Psoas muscle (tissue), 8 donors: ENCODE results near the gene CMTR1. TPM values are rescaled to one million over a fixed set of nuclear protein-coding genes. Genes with fewer than 3 reads are reported as not detected.
A peak's percentile ranks its signal among the peaks of the same experiment; 100 is the strongest.

ENCODE experiments used
- ATAC-seq, 4 donors: fragments of 200-7000 bp; cut with Tn5 transposase; one replicate each; pipeline ENCODE4 v1.9.1; 2020; ENCODE audit warnings: moderate library complexity in 3 of 4, mild to moderate bottlenecking in 2 of 4
- DNase-seq, 2 donors: peaks; one replicate each; pipeline ENCODE4 v3.0.0-alpha.2; 2020
- H3K27ac ChIP-seq: fragments of 200-600 bp; one replicate; pipeline ENCODE4 v1.8.0; 2022
- H3K27me3 ChIP-seq, 3 donors: fragments of 200-600 bp in 1 of 3; one replicate each; pipeline versions ENCODE4 v1.6.1 to v1.8.0; 2013 to 2022; ENCODE audit warnings: low read length in 2 of 3, mild to moderate bottlenecking in 2 of 3, moderate library complexity in 1 of 3; ENCODE audit not compliant: insufficient read depth in 3 of 3
- H3K36me3 ChIP-seq, 2 donors: fragments of 200-600 bp in 1 of 2; one replicate each; pipeline versions ENCODE4 v1.6.1 to v1.8.0; 2013 to 2022; ENCODE audit warnings: low read depth in 1 of 2, mild to moderate bottlenecking in 1 of 2, moderate library complexity in 1 of 2; ENCODE audit not compliant: insufficient read depth in 1 of 2
- H3K4me1 ChIP-seq: fragments of 200-600 bp; one replicate; pipeline ENCODE4 v1.8.0; 2022
- H3K4me3 ChIP-seq: fragments of 200-600 bp; one replicate; pipeline ENCODE4 v1.8.0; 2022; ENCODE audit warnings: mild to moderate bottlenecking
- H3K9me3 ChIP-seq: fragments of 200-600 bp; one replicate; pipeline ENCODE4 v1.8.0; 2022
- CTCF ChIP-seq: fragments of 200-600 bp; IDR thresholded peaks from one replicate; pipeline ENCODE4 v1.8.0; 2022; ENCODE audit warnings: antibody characterized with exemption
- WGBS, 3 donors: extraction: QIAGEN DNeasy Blood & Tissue Kit; methylation state at CpG; one replicate each; pipeline versions ENCODE4 v1.1.6 to v1.1.7; 2013; 5-methylcytosine and 5-hydroxymethylcytosine counted together
- intact Hi-C, 2 donors: fragments of 100-400 bp; cut with DNase I; formaldehyde crosslinking; loops; one replicate each; pipeline versions ENCODE4 v1.11.0 to v1.14.2; 2022
- polyA plus RNA-seq, 3 donors: library from polyadenylated mRNA; stranded (reverse); fragments of 200-250 nt; gene quantifications; one replicate each; pipeline ENCODE4 v1.2.3, GENCODE V29; 2013
- total RNA-seq, 4 donors: library from RNA; stranded (reverse); fragmentation: NEBNext Ultra II Directional in 2 of 4; extraction: Animal tissue kit (Norgen Biotek cat#: 25700) in 2 of 4; gene quantifications; one replicate each; pipeline versions ENCODE4 v1.2.1 to v1.2.4, GENCODE V29; 2021 to 2023
- donor health status: healthy with polysubstance abuse.
- donor health status: DM: no; HTN: no; CAD: no; lungs with moderate emphysema.
- donor health status: Bipolar disorder and iron deficiency.
- donor health status: healthy.
- donor health status: DM: yes; HTN: yes; CAD: no.
- donor health status: DM: no; HTN: no; CAD: no.
- donor health status: DM: no; HTN: no; CAD: no.
- donor health status: DM: yes; HTN: yes; CAD: no.

Gene CMTR1
- total and polyA plus RNA-seq, 7 donors = 8.8 to 29.9 (median 24.4) TPM

- no peak overlapping the region for H3K27ac ChIP-seq
- H3K9me3 ChIP-seq = no peaks in the 10 kb centered on the region
- H3K4me3 ChIP-seq = no peak overlapping the region
- DNase-seq = no peak
- WGBS, 3 donors = 79 to 82% (median 82%) methylated on average over 2 of the region's 2 CpGs
- peaks cover 3% of the 10 kb centered on the region for H3K4me1 ChIP-seq
- H3K27me3 ChIP-seq = no peaks in the 10 kb centered on the region
- ATAC-seq = no peak
- intact Hi-C loops = no loop called here
- no peaks in the 10 kb centered on the region for H3K36me3 ChIP-seq
- TF ChIP-seq CTCF = no peak
Observed at GRCh38 chr6:37429352-37429750, 3.7 kb upstream of the CMTR1 start.

- peaks cover 3% of the 10 kb centered on the region for H3K4me1 ChIP-seq
- H3K36me3 ChIP-seq = peaks cover 0 to 21% of the 10 kb centered on the region in 2 donors
- ATAC-seq (peak in 3 of 4 donors; percentile 1 to 38 (median 1)), DNase-seq (no peak)
- TF ChIP-seq CTCF = no peak
- 10 to 11% (median 10%) methylated on average over 7 of the region's 7 CpGs for WGBS, 3 donors
- intact Hi-C loops = loop anchor here in 1 of 2 donors (5.0 kb wide), 1 partner anchor 210 kb away; no protein-coding TSS in a partner anchor
- no peaks in the 10 kb centered on the region for H3K9me3 ChIP-seq
- H3K4me3 ChIP-seq = peak overlapping the region; percentile 88
- H3K27me3 ChIP-seq = no peaks in the 10 kb centered on the region
- H3K27ac ChIP-seq = peak overlapping the region; percentile 89
Observed at GRCh38 chr6:37432590-37432915, 468 bp upstream of the CMTR1 start.

GRCh38 chr6:37433657-37434271 lies 743 bp downstream of the CMTR1 start:
- DNase-seq = peak in 1 of 2 donors; percentile 19
- 6 to 10% (median 8%) methylated on average over 13 of the region's 13 CpGs for WGBS, 3 donors

GRCh38 chr6:37435373-37435772 lies 2.4 kb downstream of the CMTR1 start:
- Histone ChIP-seq H3K36me3 (peaks cover 7 to 50% of the 10 kb centered on the region in 2 donors), H3K4me1 (peaks cover 3% of the 10 kb centered on the region), H3K27me3 (no peaks in the 10 kb centered on the region), H3K27ac (no peak overlapping the region), H3K4me3 (no peak overlapping the region), H3K9me3 (no peaks in the 10 kb centered on the region)
- no peak for TF ChIP-seq CTCF
- ATAC-seq = no peak
- 47 to 60% (median 55%) methylated on average over 4 of the region's 4 CpGs for WGBS, 3 donors
- intact Hi-C loops = no loop called here
- DNase-seq = no peak

More at GRCh38 chr6:37433657-37434271, 743 bp downstream of the CMTR1 start:
- Histone ChIP-seq H3K27me3 (no peaks in the 10 kb centered on the region), H3K27ac (peak overlapping the region; percentile 89), H3K4me3 (peak overlapping the region; percentile 88), H3K36me3 (peaks cover 7 to 34% of the 10 kb centered on the region in 2 donors), H3K4me1 (peaks cover 3% of the 10 kb centered on the region), H3K9me3 (no peaks in the 10 kb centered on the region)
- peak; percentile 38 to 69 (median 60) for ATAC-seq
- TF ChIP-seq CTCF = no peak
- intact Hi-C loops = loop anchor here in 1 of 2 donors (1.0 to 5.0 kb wide), 2 partner anchors 108 to 211 kb away; no protein-coding TSS in a partner anchor

- WGBS, 3 donors = 77 to 79% (median 78%) methylated on average over 5 of the region's 5 CpGs
- ATAC-seq = no peak
- peaks cover 3% of the 10 kb centered on the region for H3K4me1 ChIP-seq
- no peak for TF ChIP-seq CTCF
- DNase-seq = no peak
- H3K9me3 ChIP-seq = no peaks in the 10 kb centered on the region
- no peak overlapping the region for H3K4me3 ChIP-seq
- intact Hi-C loops = no loop called here
- H3K36me3 ChIP-seq = peaks cover 7 to 53% of the 10 kb centered on the region in 2 donors
- no peak overlapping the region for H3K27ac ChIP-seq
- H3K27me3 ChIP-seq = no peaks in the 10 kb centered on the region
Observed at GRCh38 chr6:37435816-37436215, 2.8 kb downstream of the CMTR1 start.
